Urothelium cell line (cell line): Measurements from ENCODE around the gene TMED3.
A peak's percentile ranks its signal among the peaks of the same experiment; 100 is the strongest.

ENCODE experiments used
- DNase-seq: peaks from one replicate; pipeline ENCODE4 v3.0.0; 2011; ENCODE audit warnings: low spot score, mixed read lengths
- FAIRE-seq: peaks from 2 replicates; lab custom pipeline; 2011; peaks lifted over from hg19 to GRCh38; lab: Jason Lieb, UNC

Gene TMED3

DNA sequence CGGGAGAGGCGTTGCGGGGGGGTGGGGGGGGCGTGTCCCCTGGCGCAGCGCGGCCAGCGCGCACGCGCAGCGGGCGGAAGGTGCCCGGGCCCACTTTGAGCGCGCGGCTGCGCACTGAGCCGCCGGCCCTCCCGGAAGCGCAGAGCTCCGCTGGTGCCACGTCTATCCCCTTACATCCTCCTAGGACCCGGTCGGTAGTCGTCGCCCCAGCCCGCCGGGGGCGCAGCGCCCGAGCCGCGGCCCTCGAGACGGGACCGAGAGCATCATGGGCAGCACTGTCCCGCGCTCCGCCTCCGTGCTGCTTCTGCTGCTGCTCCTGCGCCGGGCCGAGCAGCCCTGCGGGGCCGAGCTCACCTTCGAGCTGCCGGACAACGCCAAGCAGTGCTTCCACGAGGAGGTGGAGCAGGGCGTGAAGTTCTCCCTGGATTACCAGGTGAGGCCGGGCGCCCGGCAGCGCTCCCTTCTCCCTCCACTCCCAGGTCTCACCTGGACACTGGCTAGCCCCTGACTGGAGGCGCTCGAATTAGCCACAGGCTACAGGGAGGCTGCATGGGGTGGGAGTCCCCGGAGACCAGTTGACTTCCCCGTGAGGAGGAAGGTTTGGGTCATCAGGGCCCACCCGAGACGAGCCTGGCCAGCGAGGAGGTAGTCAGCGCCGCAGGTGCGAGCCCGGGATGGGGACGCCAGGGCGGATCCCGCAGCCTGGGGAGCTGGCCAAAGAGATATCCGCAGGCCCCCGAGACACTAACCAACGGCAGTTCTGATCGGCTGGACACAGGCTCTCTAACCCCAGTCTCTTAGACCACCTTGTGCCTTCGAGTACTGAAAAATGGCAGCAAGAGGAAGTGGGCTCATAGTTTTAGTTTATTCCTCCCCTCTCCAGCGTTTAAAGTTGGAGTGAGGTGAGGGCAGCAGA lies at the start of gene TMED3:
Gene TMED3, plus strand, starts transcription at position 128 of the 916 bp plus-strand sequence. Its CDS starts 138 bp downstream, at position 266.
- DNase-seq: peak; percentile 99
- FAIRE-seq: no peak

DNA sequence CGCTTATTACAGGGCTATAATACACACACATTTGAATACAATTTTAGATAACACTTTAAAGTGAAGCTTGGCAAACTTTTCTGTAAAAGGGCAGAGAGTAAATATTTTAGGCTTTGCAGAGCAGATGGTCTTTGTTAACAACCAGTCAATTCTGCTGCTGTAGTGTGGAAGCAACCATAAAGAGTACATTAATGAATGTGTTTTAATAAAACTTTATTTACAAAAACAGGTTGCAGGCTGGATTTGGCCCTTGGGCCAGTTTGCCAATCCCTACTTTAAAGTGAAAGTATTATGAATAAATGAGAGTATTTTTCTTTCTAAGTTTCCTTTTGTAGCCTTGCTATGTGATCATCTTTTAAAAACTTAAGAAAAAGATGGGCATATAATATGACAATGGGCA lies 49.1 kb upstream of the TMED3 start:
- DNase-seq: no peak
- no peak for FAIRE-seq

DNA sequence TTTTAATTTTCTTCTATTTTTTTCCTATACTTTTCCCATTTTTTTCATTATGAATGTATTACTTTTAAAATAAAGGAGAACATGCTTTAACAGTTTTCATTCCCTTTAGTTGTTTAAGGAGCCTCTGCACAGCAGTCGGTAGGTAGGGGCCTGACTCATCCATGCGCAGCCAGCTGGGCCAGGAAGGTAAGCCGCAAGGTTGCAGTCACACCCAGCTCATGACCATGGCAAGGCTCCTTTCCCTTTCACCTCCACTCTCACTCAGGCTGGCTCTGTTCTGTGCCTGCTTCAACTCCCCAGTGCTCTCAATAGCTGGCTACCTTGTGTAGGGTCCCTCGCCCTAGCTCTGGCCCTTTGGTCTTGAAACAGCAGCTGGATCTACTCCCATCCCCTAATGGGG lies 45.7 kb upstream of the TMED3 start:
- DNase-seq (no peak), FAIRE-seq (no peak)

DNA sequence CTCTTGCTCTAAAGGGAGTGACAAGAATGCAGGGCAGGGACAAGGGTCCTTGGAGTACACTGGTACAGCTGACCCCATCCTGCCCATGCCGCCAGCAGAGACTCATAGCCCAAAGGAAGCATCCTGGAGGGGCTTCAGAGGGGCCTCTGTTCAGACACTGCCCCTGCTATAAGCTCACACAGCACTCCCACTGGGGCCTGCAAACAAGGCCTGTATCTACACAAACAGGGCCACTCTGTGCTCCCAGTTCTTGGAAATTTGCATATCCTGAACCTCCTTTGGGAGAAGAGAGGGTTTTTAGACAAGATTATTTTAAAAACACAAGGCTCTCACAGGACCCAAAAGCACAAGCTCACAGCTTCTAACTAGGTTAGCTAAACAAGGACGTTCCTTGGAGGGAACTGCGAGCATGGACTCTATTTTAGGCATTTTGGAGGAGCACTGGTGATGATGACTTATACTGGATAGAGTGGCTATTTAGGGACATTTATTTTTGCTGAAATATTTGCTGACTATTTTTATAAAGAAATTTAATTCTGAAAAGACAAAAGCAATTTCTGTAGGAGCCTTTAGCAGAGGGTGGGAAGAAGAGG lies 44.8 kb upstream of the TMED3 start:
- FAIRE-seq (no peak), DNase-seq (no peak)

- DNase-seq (peak; percentile 33), FAIRE-seq (no peak)
These were observed 28.3 kb upstream of the TMED3 start, which contains the start of gene ANKRD34C for GRCh38 chr15:79282371-79283251. Gene ANKRD34C (plus strand): TSS chr15:79282722. CDS start chr15:79293285, 10,563 bp downstream.

DNA sequence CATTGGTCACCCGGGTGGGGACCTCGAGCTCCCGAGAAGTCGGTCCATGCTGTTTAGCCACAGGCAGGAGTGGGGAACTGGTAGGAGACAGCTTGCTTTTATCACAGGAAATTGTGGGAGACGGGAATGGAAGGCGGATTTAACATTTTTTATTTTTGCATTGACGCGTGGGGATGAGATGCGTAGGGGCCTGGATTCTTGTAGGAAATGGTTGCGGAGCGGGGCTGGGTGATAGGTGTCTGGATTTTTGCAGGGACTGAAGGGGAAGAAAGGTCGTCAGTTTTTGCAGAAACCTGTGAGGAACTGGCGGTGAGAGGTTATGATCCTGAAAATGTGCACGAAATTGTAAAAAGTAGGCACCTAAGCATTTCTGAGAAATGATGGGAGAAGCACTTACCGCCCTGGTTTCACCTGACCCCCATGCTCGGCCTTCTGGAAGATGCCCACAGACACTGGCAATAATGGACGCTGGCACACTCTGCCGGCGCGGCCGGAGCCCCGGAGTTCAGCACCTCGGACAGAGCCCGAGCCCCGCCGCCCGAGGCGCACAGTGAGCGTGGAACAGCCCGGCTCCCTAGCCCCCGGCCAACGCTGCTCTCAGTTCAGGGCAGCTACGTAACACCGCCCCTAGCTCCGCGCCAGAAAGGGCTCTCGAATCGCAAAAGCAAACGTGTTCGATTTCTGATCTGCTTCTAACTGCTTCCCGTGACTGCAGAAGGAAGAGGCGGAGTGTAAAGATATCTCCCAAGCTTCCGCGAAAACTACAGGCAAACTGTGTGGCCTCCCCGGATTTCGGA lies 27.5 kb upstream of the TMED3 start:
- DNase-seq (peak; percentile 87), FAIRE-seq (peak; percentile 5)

DNA sequence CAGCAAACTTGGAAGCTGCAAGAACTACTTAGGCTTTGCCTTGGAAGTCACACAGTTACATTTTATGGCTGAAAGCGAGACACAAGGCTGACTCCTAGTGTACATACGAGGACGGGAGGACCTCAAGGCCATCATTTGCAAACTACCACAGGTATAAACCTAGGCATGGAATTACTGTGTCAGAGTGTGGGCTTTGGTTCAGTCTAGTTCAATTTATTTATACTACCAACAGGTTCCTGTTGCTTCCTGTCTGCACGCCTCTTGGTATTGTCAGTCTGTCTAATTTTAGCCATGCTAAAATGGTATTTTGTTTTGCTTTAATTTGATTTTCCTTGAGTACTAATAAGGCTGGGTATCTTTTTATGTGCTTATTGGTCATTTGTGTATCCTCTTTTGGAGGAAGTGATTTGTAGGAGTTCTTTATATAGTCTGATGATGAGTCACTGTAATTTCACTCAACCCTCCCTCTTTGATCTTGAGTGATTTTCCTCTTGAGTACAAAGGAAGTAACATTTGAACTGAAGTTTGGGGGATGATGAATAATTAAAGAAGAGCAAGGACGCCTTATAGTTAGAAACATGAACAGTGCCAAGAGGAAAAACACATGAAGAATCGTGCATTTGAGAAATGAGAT lies 20.2 kb upstream of the TMED3 start:
- FAIRE-seq: no peak
- no peak for DNase-seq

DNA sequence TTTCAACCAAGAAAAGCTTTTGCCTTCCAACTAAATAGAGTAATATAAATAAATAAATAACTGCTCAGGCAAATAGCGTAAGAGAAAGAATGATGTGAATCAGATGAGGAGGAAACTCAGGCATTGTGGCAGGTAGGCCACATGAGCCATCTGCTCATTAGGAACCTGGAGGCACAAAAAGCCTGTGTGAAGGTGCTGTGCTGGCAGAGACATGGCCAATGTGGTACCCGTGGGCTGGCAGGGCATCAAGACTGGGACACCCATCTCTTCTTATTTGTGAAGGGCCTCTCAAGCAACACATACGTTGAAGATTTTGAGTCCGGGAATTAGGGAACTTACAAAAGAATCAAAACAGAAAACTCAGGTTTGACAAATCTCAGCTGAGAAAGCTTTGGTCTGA lies 18.9 kb upstream of the TMED3 start:
- FAIRE-seq (no peak), DNase-seq (no peak)

- FAIRE-seq: no peak
- DNase-seq: no peak
These were observed 16.8 kb upstream of the TMED3 start for GRCh38 chr15:79294075-79294474.

- FAIRE-seq: peak; percentile 13
These were observed 14.3 kb upstream of the TMED3 start for GRCh38 chr15:79296583-79296982.

DNA sequence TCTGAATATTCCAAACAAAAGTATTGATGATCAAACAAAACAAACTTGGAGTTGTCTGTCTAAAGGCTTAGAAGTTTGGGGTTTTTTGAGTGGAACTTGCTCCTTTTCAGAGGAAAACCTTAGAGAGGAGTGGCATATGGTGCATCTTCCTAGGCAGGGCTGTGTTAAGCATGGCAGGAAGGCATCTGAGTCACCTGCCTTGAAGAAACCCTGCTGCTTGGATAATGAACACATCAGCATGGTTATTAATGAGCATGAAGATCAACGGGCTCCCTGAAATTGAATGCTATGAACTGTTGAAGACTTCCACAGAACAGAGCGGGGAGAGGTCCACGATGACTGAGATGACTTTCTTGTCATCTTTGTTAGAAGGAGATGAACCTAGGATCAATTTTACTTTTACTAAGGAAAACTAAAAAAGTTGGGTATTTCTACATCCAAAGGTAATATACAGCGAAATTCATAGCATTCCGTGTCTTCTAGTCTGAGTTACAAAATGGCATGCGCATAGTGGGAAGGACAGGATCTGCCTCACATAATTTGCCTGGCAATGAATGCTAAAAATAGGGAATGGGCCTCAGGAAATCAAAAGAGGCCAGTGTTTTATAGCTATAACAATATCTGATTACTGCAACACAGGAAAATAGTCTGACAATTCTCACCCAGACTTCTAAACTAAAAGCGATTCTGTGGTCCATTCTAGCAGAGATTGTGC lies 11.6 kb upstream of the TMED3 start:
- FAIRE-seq (no peak), DNase-seq (no peak)

More at GRCh38 chr15:79296583-79296982, 14.3 kb upstream of the TMED3 start:
- DNase-seq: no peak

DNA sequence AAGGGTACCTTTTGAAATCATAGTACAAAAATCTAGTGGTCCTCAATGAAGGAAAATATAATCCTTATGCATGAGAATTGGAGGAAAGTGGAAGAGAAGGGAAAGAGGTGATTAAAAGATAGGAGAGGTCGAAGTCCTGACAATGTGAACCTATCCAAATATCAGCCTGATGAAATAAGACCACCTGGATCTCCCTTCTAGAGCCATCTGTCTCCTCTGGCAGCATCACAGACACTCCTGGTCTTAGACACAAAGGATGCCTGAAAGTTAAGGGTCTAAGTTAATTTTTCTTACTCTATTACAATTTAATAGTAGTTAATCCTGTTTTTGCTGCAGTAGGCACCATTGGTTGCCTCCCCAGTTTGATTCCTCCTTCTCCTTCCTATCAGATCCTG lies 11.1 kb upstream of the TMED3 start:
- DNase-seq: no peak
- no peak for FAIRE-seq

DNA sequence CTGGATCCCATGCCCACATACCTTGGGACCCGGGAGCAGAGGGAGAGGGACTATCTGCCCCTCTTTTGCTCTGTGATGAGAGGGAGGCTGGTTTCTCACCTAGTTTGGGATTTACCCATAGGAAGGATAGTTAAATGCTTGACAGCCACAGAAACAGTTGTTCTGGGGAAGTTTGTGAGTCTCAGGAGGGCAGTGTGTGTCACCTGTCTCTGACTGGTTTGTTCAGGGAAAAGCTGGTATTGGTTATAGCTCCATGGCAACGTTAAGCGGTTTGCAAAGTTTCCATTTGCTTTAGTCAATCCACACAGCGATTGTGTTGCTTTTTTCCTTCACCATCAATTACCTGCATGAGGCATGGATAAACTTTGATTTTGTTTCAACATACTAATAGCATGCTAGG lies 3.7 kb upstream of the TMED3 start:
- no peak for FAIRE-seq

GRCh38 chr15:79308874-79309273 lies 2.0 kb upstream of the TMED3 start:
- FAIRE-seq (no peak), DNase-seq (no peak)

More for the DNA sequence above, 3.7 kb upstream of the TMED3 start:
- DNase-seq: no peak

GRCh38 chr15:79310612-79310984 lies 314 bp upstream of the TMED3 start:
- DNase-seq (no peak), FAIRE-seq (no peak)

GRCh38 chr15:79311901-79312553 lies 1.1 kb downstream of the TMED3 start:
- DNase-seq (no peak), FAIRE-seq (no peak)

DNA sequence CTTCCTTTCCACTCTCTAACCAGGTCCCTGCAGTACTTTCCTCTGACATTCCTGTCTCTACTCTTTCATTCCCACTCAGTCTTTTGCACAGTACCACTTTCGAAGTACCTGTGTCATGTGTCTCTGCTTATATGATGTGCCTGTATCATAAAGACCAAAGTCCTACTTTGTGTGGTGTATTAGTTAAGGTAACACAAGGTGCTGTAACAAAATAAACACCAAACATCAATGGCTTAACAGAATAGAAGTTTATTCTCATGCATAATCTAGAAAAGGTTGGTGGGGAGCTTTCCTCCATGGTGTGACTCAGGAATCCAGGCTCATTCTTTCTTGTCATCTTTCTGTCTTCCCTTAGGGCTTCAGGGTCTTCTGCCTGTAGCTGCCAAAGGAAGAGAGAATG lies 3.3 kb downstream of the TMED3 start:
- DNase-seq (no peak), FAIRE-seq (no peak)

GRCh38 chr15:79314811-79315210 lies 3.9 kb downstream of the TMED3 start:
- no peak for DNase-seq
- no peak for FAIRE-seq
